Measurements from ENCODE around the gene GP2. TPM values are rescaled to one million over a fixed set of nuclear protein-coding genes. Genes with fewer than 3 reads are reported as not detected.
"Not testable (repeated sequence)": the region's sequence is repeated elsewhere in the genome, so short reads cannot be mapped to it uniquely, and the experiment has no call there.

GP2 gene
- polyA plus RNA-seq, 3 donors: not detected

DNA sequence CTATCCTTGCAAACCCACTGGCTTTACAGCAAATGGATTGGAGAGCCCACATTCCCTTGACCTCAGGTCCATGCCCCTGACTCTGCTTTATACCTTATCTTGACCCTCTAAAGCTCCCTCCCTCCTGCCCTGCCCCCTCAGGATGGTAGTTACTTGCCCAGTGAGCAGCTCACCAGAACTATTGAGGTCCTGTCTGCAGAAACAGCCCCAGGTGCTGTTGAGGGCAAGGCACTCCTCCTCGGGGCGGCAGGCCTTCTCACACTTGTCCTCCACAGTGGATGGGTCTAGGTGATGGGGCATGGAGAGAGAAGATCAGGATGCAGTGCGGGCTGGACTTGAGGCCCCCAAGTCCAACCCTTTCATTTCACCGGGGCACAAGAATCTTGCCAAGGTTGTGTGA lies 4.6 kb downstream of the GP2 start:
- H3K4me1 Mint-ChIP-seq: no peaks in the 10 kb centered on the region
- no peak overlapping the region for H3K27ac Mint-ChIP-seq
- H3K4me3 Mint-ChIP-seq: no peak overlapping the region
- Histone ChIP-seq H3K4me1 (ENCODE audit: control insufficient read depth in 1 of 2, insufficient read depth in 2 of 2, low read length in 2 of 2) (no peaks in the 10 kb centered on the region), H3K27me3 (ENCODE audit: control insufficient read depth in 2 of 2, insufficient read depth in 2 of 2, low read length in 2 of 2) (no peaks in the 10 kb centered on the region), H4K20me1 (ENCODE audit: insufficient read depth, low read length) (no peaks in the 10 kb centered on the region), H3K27ac (ENCODE audit: low read depth in 1 of 2, low read length in 2 of 2) (no peak overlapping the region), H3K4me3 (replicated peaks in 1 of 3; ENCODE audit: low read depth in 2 of 3, low read length in 3 of 3) (no peak overlapping the region), H3K9ac (ENCODE audit: insufficient read depth, low read length, poor library complexity, severe bottlenecking) (no peak overlapping the region), H2AFZ (ENCODE audit: insufficient read depth, low read depth, low read length, poor library complexity, severe bottlenecking) (no peak overlapping the region), H3K9me3 (replicated peaks in 1 of 2; ENCODE audit: control insufficient read depth in 1 of 2, insufficient read depth in 1 of 2, low read length in 2 of 2) (no peaks in the 10 kb centered on the region), H3K79me2 (ENCODE audit: insufficient read depth, low read length) (no peaks in the 10 kb centered on the region), H3K4me2 (replicated peaks; ENCODE audit: extremely low read depth, low read length, poor library complexity, severe bottlenecking) (no peak overlapping the region), H3K36me3 (replicated peaks in 1 of 2; ENCODE audit: control insufficient read depth in 1 of 2, insufficient read depth in 2 of 2, low read length in 2 of 2) (no peaks in the 10 kb centered on the region)
- intact Hi-C loops (cut with micrococcal nuclease): no loop called here
- peaks cover 3 to 4% (median 3%) of the 10 kb centered on the region in 3 donors for H3K27me3 Mint-ChIP-seq (ENCODE audit: low read depth in 3 of 3)
- peaks cover 0 to 6% (median 0%) of the 10 kb centered on the region in 7 donors for H3K9me3 Mint-ChIP-seq
- WGBS (ENCODE audit: insufficient coverage): 100% methylated on average over 1 of the region's 4 CpGs
- DNase-seq: no peak
- TF ChIP-seq, protein P1, sequence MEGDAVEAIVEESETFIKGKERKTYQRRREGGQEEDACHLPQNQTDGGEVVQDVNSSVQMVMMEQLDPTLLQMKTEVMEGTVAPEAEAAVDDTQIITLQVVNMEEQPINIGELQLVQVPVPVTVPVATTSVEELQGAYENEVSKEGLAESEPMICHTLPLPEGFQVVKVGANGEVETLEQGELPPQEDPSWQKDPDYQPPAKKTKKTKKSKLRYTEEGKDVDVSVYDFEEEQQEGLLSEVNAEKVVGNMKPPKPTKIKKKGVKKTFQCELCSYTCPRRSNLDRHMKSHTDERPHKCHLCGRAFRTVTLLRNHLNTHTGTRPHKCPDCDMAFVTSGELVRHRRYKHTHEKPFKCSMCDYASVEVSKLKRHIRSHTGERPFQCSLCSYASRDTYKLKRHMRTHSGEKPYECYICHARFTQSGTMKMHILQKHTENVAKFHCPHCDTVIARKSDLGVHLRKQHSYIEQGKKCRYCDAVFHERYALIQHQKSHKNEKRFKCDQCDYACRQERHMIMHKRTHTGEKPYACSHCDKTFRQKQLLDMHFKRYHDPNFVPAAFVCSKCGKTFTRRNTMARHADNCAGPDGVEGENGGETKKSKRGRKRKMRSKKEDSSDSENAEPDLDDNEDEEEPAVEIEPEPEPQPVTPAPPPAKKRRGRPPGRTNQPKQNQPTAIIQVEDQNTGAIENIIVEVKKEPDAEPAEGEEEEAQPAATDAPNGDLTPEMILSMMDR (IDR thresholded peaks at IDR 0.05): no peak
- no peaks in the 10 kb centered on the region for H3K36me3 Mint-ChIP-seq

DNA sequence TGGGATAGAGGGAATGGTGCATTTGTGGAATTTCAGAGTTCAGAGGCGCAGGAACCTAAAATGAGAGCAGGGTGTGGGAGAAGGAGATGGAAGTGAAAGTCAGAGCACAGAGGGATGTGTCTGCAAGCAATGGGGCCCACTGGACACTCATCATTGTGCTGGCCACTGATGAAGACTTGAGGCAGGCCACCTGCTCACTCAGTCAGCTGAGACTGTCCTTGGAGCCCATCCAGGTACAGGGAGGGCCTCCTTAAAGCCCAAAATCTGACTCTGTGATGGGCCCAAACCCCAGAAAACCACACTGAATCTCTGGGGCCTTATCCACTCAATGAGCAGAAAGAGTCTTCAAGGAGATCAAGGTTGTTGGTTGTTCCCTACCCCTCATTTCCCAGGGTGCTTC lies 5.6 kb downstream of the GP2 start:
- no peak for DNase-seq
- Histone ChIP-seq H2AFZ (ENCODE audit: insufficient read depth, low read depth, low read length, poor library complexity, severe bottlenecking) (no peak overlapping the region), H3K4me1 (ENCODE audit: control insufficient read depth in 1 of 2, insufficient read depth in 2 of 2, low read length in 2 of 2) (no peaks in the 10 kb centered on the region), H4K20me1 (ENCODE audit: insufficient read depth, low read length) (no peaks in the 10 kb centered on the region), H3K27me3 (ENCODE audit: control insufficient read depth in 2 of 2, insufficient read depth in 2 of 2, low read length in 2 of 2) (no peaks in the 10 kb centered on the region), H3K9ac (ENCODE audit: insufficient read depth, low read length, poor library complexity, severe bottlenecking) (no peak overlapping the region), H3K4me2 (replicated peaks; ENCODE audit: extremely low read depth, low read length, poor library complexity, severe bottlenecking) (no peak overlapping the region), H3K9me3 (replicated peaks in 1 of 2; ENCODE audit: control insufficient read depth in 1 of 2, insufficient read depth in 1 of 2, low read length in 2 of 2) (no peaks in the 10 kb centered on the region), H3K4me3 (replicated peaks in 1 of 3; ENCODE audit: low read depth in 2 of 3, low read length in 3 of 3) (no peak overlapping the region), H3K36me3 (replicated peaks in 1 of 2; ENCODE audit: control insufficient read depth in 1 of 2, insufficient read depth in 2 of 2, low read length in 2 of 2) (no peaks in the 10 kb centered on the region), H3K79me2 (ENCODE audit: insufficient read depth, low read length) (no peaks in the 10 kb centered on the region), H3K27ac (ENCODE audit: low read depth in 1 of 2, low read length in 2 of 2) (no peak overlapping the region)
- Mint-ChIP-seq H3K4me3 (no peak overlapping the region), H3K36me3 (no peaks in the 10 kb centered on the region), H3K9me3 (peaks cover 0 to 3% (median 0%) of the 10 kb centered on the region in 7 donors), H3K27me3 (ENCODE audit: low read depth in 3 of 3) (peaks cover 3 to 5% (median 4%) of the 10 kb centered on the region in 3 donors), H3K4me1 (no peaks in the 10 kb centered on the region), H3K27ac (no peak overlapping the region)
- intact Hi-C loops (cut with micrococcal nuclease): no loop called here
- TF ChIP-seq, protein P1 (IDR thresholded peaks at IDR 0.05): no peak
- 90% methylated on average over 1 of the region's 1 CpG for WGBS (ENCODE audit: insufficient coverage)

DNA sequence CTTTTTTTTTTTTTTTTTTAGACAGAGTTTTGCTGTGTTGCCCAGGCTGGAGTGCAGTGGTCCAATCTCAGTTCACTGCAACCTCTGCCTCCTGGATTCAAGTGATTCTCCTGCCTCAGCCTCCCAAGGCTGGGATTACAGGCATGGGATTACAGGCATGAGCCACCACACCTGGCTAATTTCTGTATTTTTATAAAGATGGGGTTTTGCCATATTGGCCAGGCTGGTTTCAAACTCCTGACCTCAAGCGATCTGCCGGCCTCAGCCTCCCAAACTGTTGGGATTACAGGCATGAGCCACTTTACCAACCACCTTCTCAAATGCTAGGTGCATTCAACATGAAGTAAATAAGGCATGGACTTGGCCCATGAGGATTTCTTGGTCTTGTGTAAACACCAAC lies 6.3 kb downstream of the GP2 start:
- H3K27me3 ChIP-seq (ENCODE audit: control insufficient read depth in 2 of 2, insufficient read depth in 2 of 2, low read length in 2 of 2); H3K9me3 ChIP-seq (replicated peaks in 1 of 2; ENCODE audit: control insufficient read depth in 1 of 2, insufficient read depth in 1 of 2, low read length in 2 of 2); H3K9me3 Mint-ChIP-seq; H3K36me3 ChIP-seq (replicated peaks in 1 of 2; ENCODE audit: control insufficient read depth in 1 of 2, insufficient read depth in 2 of 2, low read length in 2 of 2); H3K27ac ChIP-seq (ENCODE audit: low read depth in 1 of 2, low read length in 2 of 2); H4K20me1 ChIP-seq (ENCODE audit: insufficient read depth, low read length); H3K4me1 Mint-ChIP-seq; H3K9ac ChIP-seq (ENCODE audit: insufficient read depth, low read length, poor library complexity, severe bottlenecking); DNase-seq; H3K4me2 ChIP-seq (replicated peaks; ENCODE audit: extremely low read depth, low read length, poor library complexity, severe bottlenecking); H2AFZ ChIP-seq (ENCODE audit: insufficient read depth, low read depth, low read length, poor library complexity, severe bottlenecking); H3K79me2 ChIP-seq (ENCODE audit: insufficient read depth, low read length); H3K4me3 ChIP-seq (replicated peaks in 1 of 3; ENCODE audit: low read depth in 2 of 3, low read length in 3 of 3); intact Hi-C loops (cut with micrococcal nuclease); H3K27me3 Mint-ChIP-seq (ENCODE audit: low read depth in 3 of 3); H3K4me3 Mint-ChIP-seq; H3K36me3 Mint-ChIP-seq; H3K4me1 ChIP-seq (ENCODE audit: control insufficient read depth in 1 of 2, insufficient read depth in 2 of 2, low read length in 2 of 2); H3K27ac Mint-ChIP-seq: not testable (repeated sequence)
- WGBS (ENCODE audit: insufficient coverage): no CpG with 5 or more reads among the region's 2 CpGs
